Bone marrow (tissue), 2 donors: ENCODE results near the gene SMAP1.
"Not testable (repeated sequence)": the region's sequence is repeated elsewhere in the genome, so short reads cannot be mapped to it uniquely, and the experiment has no call there.

Experiments
- DNase-seq, 2 donors: peaks; one replicate each; lab custom pipeline; 2025; lab: John Stamatoyannopoulos, UW

SMAP1 gene

DNA sequence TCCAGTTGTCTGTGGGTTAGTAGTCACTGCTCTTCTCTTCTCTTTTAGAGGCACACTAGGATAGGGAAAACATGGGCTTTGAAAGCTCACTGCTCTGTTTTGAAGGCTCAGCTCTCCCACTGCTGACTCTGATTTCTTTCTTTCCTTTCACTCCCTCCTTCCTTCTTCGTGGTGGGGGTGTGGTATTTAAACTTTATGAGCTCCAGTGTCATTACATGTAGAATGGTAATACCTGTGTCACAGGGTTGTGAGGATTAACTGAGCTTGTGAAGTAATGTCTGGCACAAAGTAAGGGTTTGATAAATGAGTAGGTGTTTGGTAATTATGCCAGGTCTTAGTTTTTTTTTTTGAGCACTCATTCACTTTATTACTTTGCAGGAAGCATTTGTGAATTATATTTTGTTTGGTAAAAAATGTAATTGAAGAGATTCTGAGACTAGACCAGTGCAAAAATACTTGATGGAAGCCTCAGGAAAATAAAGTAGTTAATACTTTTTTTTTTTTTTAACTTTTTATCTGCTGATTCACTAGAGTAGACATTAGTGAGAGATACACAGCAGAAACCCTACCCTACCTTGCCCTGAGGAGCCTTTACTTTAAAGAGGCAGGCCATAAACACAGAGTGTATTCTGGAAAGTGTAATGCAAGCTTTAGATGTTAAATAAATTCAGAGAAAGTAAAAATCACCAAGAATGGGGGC, 17.3 kb downstream of the SMAP1 start:
- DNase-seq, result no peak

DNA sequence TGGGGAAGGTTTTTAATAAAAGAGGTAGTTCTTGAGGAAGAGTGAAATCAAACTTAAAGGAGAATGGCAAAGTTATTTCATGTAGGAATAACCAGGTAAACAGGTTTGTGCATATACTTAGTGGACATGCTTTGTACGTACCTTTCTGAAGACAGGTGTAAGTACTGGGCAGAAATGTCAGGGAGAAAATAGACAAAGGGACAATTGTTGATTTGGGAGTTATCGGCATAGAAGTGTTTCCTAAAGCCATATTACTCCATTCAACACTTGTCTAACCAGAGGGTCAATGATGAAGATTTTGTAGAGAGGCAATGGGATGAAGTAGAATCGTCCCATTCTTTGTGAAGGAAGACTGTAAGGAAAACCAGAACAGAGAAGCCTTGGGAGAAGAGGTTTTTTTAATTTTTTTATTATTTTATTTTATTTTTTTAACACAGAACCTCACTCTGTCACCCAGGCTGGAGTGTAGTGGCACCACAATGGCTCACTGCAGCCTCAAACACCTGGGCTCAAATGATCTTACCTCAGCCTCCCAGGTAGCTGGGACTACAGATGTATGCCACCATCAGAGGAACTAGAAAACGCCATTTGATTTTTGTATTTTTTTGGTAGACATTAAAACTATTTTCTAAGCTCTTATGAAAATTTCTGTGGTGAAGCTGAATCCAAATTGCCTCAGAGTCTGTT, 18.0 kb downstream of the SMAP1 start:
- no peak for DNase-seq

DNA sequence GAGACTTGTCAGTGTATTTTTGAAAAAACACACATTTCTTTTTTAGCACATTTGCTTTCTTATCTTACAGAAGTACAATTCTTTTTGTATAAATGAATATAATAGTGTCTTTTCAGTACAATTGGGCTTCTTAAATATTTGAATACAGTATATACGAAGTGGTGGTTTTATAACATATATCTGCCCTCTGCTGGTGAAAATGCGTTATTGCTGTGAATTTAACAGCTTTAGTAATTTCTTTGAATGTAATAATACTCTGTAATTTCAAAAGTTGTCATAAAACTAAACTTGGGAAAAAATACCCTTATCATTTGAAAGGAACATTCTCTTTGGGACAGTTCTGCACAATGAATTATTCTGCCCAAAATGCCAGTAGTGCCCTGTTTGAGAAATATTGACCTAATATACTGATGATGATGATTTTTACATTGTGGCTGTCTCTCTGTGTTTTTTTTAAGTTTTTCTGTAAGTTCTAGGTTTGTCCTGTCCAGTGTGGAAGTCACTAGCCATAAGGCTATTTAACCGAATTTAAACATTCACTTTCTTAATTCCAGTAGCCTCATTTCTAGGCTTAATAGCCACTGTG, 19.0 kb downstream of the SMAP1 start:
- peak in 1 of 2 donors; percentile 33 for DNase-seq

DNA sequence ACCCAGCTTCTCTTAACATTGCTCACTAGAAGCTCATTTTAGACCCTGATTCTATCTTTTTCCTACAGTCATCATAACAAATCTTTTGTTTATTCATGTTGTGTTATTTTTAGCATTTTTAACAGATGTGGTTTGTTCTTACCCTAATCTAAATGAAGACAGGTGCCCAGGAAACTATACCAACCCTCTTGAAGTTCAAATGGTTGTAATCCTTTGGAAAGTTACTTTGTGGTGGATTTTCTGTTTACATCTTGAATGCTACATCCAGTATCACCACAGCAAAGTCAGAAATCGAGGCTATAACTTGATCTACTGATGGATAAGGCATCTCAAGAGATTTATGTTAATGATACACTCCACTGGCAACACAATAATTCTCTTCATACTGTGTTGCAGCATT, 26.2 kb downstream of the SMAP1 start:
- DNase-seq, result no peak

DNA sequence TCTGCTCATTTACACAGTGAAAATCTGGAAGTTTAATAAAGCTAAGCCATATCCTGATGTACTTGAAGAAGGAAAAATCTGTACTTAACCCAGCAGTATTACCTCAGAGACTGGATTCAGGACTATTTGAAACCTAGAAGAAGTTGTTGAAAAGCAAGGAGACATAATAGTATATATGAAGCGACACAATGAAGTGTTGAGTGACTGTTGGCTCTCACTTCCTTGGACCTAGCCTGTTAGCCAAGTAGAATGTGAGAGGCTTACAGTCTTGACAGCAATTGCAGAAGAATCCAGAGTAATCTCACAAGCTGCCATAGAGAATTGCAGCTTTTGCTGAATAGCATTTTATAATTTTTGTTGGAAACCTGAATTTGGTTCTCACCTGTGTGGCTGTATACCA, 26.7 kb downstream of the SMAP1 start:
- DNase-seq, result no peak

DNA sequence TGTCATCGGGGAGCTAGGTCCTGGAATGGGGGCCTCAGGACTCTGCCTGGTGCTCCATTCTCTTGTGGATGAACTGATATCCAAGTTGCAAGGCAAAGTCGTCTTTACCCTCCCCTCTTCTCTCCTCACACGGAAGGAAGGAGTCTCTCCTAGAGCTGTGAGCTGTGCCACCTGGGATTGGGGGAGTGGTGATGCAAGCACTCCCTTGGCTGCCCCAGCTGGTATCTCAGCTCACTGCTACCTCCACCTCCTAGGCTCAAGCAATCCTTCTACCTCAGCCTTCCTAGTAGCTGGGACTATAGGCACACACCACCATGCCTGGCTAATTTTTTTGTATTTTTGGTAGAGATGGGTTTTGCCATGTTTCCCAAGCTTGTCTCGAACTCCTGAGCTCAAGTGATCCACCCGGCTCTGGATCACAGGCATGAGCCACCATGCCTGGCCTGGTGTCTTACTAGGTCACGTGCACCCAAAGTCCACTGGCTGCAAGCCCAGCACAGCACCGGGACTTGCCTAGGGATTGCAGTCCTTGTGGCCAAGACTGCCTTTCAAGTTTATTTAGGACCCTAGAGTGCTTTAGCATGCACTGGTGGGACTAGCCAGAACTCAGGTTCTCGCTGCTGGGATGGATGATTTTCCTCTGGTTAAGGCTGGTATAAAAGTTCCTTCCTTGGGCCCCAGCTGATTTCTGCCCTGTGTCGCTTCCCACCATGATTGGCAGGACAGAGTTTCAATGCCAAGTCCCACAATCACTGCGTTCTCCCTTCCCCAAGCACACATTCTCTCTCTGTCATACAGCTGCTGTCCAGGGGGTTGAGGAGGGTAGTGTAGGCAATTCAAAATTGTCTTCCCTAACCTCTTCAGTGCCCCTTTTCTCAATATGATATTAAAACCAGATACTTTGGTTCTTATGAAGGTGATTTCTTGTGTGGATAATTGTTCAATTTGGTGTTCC, 33.5 kb downstream of the SMAP1 start:
- no peak for DNase-seq

DNA sequence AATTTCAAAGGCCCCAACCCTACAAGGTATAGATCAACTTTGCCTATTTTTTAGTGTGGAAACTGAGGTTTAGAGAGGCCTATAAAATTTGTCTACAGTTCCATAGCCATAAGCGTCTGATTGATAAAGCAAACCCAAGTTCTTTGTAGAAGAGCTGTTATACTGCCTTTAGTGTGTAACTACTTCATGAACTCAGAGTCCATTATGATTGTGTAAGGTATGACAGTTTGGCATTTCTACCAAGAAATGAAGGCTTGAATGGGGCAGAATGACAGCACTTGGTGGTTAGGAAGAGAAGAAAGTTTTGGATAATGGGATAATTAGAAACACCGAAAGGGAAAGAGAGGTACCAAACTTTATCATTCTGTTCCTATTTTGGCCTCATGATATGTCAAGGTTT, 38.1 kb downstream of the SMAP1 start:
- DNase-seq, result no peak

DNA sequence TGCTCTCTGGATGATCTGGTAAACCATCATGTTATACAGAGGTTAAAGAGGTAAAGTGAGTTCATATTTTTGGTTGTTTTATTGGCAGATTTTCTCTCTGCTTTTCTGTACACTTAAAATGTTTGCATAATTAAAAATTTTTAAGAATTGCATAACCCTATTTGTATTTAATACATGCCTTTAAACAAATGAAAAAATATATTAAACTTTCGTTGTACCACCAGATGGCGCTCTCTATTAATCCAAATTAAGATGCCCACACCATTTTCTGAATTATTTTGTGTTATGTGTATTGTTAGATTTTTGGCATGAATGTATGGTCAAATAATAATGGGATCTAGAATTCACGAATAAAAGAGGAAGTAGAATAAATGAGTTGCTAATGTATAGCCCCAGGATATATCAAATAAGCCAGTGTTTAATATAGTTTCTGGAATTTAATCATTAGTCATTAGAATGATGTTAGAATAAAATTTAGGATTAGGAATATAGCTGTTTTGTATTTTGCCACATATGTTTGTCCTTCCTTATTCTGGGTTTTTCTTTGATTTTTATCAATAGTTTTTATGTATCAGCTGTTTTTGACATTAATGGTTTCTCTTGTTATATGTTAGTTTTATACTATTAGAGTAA, 38.9 kb downstream of the SMAP1 start:
- DNase-seq, result no peak

DNA sequence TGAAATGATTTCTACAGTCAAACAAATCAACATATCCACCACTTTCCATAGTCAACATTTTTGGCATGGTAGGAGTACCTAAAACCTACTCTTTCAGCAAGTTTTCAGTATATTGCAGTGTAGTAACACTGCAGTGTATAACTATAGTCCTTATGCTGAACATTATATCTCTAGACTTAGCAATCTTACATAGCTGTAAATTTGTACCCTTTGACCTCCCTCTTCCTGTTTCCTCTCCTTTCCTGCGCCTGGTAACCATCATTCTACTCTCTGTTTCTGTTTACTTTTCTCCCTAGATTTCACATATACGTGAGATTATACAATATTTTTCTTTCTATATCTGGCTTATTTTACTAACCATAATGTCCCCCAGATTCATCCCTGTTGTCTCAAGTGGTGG, 40.2 kb downstream of the SMAP1 start:
- DNase-seq, result no peak

DNA sequence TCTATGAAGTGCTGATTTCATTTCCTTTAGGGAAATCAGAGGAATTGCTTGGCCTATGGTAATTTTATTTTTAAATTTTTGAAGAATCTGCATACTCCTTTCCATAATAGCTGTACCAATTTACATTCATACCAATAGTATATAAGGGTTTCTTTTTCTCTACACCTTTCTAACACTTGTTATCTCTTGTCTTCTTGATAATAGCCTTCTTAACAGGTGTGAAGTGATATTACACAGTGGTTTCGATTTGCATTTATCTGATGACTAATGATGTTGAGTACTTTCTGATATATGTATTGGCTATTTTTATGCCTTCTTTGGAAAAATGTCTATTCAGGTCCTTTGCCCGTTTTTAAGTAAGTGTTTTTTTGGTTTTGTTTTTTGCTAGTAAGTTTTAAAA, 40.8 kb downstream of the SMAP1 start:
- DNase-seq, result no peak

DNA sequence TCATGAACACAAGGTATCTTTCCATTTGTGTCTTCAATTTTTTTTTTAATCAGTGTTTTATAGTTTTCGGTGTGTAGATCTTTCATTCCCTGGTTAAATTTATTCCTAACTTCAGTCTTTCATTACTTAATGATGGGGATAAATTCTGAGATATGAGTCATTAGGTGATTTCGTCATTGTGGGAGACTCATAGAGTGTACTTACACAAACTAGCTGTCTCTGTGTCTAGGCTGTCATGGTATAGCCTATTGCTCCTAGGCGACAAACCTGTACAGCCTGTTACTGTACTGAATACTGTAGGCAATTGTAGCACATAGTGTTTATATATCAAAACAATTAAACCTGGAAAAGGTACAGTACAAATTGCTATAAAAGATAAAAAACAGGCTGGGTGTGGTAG, 42.1 kb downstream of the SMAP1 start:
- no peak for DNase-seq

DNA sequence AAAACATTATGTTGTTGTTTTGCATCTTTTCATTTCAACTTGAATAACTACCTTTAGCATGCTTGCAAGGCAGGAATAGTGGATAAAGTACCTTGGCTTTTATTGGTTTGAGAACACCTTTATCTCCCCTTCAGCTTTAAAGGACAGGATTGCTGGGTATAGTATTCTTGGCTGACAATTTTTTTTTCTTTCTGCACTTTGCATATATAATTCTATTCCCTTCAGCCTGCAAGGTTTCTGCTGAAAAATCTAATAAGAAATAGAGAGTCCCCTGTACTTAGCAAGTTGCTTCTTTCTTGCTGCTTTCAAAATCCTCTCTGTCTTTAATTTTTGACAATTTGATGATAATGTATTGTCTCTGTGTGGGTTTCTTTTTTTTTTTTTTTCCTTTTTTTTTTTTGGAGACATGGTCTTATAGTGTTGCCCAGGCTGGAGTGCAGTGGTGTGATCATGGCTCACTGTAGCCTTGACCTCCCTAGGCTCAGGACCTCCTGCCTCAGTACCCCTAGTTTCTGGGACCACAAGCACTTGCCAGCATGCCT, 47.1 kb downstream of the SMAP1 start:
- DNase-seq, result no peak

DNA sequence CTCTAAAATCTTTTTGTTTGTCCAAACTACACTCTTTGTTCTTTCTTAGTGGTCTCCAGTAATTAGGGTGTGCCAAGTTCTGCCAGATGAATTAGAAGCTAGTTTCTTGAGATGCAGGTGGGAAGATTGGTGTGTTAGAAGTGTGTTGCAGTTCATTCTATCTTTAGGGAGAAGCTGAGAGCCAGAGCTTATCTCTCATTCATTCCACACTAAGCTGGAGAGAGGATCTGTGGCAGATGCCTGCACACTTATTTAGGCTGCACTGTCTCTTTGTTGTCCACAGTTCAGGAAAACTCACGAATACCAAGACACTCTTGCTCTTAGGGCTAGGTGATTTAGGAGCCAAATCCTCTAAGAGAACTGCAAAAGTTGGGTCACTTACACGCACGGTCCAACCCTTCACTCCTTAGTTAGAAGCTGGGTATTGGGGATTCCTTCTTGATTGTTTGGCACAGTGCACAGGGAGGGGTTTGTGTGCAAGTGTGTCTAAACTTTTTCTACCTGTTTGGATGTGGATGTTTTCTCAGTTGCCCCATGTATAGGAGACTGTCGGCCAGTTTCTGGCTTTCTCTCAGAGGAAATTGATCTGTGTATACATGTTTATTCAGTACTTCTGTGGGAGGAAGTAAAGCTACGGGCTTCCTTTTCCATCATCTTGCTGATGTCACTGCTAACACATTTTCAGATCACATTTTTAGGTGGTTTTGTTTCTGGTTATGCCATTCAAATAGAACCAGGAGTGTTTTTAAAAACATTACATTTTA, 49.5 kb downstream of the SMAP1 start:
- DNase-seq, result no peak

DNA sequence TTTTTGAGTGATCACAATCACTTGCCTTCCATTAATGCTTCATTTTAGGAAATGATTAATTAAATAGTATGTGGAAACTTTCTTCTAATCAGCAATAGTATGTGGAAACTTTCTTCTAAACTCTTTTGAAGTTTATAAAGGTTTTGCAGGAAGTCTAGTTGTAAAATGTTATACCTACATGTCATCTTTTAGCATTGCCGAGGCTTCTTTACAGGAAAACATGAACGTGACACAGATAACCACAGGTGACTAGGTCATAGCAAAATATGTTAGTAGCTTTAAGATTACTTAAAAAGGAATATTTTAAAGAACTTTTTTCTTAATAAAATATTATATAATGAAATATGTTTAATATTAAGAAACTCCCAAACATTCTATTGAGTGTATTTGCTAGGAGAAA, 56.8 kb downstream of the SMAP1 start:
- DNase-seq, result no peak

DNA sequence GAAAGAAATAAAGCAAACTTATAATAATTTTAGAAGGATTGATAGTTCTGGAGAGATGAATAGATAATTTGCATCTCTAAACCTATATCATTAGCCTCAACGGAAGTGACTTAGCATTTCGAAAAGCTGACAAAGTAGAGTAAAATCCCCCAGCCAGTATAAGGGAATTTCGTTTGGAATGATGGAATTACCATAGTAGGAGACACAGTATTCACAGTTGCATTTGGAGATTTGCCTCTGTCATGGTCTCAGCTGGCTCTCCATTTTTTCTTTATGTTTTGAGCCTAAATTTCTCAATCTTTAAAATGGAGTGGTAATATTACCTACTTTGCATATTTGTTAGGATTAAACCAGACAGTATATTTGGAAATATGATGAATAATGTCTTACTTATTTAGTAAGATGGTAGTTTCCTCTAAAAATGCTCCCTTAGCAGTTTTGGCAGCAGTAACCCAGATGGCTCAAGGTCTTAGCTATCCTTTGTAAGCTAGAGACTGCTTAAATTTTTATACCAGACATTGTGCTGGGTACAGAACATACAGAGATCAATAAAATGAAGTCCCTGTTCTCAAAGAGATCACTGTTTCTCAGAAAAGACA, 58.2 kb downstream of the SMAP1 start:
- no peak for DNase-seq

DNA sequence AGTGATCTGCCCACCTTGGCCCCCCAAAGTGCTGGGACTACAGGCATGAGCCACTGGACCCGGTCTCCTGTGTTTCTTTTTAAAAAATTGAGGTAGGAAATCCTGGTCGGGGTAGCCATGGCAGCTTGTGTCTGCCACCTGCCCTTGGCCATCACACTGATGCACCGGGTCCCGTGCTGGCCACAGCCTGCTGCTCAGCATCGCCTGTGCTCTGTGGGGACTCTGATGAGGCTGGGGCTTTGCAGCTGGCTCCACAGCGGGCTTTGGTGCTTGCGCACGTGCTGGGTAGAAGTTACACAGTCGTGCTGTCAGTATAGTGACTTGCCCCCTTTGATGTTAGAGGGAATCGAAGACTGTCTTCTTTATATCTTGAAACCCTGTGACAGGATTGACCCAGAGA, 66.7 kb downstream of the SMAP1 start:
- no peak for DNase-seq

DNA sequence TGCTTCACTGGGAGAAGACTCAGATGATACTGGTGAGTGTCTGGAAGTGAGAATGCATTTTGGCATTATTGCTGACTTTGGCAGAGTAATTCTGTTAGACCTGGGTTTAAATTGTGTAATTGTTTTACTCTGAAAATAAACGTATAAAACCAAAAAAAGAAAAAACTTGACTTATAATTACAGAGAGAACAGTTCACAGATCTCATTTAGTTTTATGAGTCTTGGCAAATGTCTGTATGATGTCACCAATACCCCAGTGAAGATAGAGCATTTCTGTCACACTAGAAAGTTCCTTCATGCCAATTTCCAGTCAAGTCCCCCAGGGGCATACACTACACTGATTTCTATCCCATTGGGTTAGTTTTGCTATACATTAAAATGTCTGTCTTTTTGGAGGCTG, 67.3 kb downstream of the SMAP1 start:
- DNase-seq, result no peak

DNA sequence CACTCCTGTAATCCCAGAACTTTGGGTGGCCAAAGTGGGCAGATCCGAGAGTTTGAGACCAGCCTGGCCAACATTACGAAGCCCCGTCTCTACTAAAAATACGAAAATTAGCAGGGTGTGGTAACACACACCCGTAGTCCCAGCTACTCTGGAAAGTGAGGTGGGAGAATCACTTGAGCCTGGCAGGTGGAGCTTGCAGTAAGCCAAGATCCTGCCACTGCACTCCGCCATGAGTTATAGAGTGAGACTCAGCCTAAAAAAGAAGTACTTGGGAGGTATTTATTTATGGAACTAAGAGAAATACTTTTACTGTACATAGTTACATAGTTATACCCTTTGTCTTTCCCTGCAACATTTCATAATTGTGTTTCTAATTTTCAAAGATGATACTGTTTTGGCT, 67.8 kb downstream of the SMAP1 start:
- no peak for DNase-seq

DNA sequence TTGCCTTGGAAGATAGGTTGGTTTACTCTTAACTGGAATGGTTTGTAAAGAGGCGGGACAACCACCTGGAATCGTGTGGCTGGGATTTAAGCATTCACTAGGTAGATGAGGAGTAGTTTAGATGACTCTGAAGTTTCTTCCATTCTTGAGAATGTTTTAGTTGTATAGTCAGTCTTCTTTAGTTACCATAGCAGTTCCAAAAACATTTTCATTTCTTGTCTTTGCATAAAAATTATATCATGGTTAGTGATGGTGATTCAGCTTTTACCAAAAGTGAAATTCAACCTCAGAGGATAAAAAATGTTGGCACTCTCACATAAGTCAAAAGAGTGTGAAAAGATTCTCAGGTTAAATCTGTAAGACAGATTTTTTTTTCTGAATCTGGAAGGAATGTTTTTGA, 70.3 kb downstream of the SMAP1 start:
- no peak for DNase-seq

DNA sequence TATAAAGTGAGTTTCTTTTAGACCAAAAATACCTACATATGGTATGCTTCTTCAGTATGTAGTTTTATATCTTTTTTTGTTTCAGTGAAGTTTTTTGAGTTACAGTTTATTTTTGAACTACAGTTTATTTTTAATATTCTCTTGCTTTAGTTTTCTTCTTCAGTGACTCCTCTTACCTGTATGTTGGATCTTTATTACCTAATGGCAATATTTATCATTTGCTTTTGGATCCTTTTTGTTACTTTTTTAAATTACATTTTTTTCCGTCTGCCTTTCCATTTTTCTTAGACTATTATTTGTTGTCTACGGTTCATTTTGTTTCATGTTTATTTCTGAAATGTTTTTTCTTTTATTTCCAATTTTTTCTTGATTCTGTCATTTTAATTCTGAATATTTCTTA, 71.9 kb downstream of the SMAP1 start:
- no peak for DNase-seq

DNA sequence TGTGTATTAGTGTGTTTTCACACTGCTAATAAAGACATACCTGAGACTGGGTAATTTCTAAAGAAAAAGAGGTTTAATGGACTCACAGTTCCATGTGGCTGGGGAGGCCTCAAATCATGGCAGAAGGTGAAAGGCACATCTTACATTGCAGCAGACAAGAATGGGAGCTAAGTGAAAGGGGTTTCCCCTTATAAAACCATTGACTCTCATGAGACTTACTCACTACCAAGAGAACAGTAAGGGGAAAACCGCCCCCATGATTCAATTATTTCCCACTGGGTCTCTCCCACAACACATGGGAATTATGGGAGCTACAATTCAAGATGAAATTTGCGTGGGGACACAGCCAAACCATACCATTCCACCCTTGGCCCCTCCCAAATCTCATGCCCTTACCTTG, 73.1 kb downstream of the SMAP1 start:
- DNase-seq, result not testable (repeated sequence)
